HG03575 (cell line): Measurements from ENCODE around the gene HOXA13.

Source experiments
- ATAC-seq: cut with Tn5 transposase; IDR thresholded peaks from one replicate; pipeline ENCODE4 v1.9.1; 2021; ENCODE audit not compliant: unreplicated experiment, insufficient number of reproducible peaks, low FRiP score; ENCODE audit errors: extremely low read depth

HOXA13 gene

DNA sequence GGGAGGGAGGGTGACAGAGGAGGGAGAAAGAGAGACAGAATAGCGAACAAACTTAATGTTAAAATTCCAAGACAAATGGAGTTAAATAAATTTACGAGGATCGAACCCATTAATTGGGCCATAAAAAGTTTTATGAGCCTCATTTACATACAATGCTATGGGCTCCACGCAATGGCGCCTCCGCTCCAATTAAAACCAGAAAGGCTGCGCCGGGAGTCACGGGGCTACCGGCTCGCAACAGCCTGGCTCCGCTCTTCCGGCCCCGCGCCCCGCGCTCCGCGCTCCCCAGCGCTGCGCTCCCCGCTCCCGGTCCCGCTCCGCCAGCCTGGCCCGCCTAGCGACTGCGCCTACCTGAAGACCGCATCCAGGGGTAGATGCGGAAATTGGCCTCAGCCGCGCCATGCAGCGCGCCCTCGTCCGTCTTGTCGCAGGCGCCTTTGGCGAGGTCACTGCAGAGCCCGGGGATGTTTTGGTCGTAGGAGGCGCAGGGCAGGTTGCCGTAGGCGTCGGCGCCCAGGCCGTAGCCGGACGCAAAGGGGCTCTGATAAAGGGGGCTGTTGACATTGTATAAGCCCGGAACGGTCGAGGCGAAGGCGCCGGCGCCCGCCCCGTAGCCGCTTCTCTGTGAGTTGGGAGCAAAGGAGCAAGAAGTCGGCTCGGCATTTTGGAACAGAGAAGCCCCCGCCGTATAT is 43.9 kb downstream of the HOXA13 start:
- ATAC-seq: no peak

DNA sequence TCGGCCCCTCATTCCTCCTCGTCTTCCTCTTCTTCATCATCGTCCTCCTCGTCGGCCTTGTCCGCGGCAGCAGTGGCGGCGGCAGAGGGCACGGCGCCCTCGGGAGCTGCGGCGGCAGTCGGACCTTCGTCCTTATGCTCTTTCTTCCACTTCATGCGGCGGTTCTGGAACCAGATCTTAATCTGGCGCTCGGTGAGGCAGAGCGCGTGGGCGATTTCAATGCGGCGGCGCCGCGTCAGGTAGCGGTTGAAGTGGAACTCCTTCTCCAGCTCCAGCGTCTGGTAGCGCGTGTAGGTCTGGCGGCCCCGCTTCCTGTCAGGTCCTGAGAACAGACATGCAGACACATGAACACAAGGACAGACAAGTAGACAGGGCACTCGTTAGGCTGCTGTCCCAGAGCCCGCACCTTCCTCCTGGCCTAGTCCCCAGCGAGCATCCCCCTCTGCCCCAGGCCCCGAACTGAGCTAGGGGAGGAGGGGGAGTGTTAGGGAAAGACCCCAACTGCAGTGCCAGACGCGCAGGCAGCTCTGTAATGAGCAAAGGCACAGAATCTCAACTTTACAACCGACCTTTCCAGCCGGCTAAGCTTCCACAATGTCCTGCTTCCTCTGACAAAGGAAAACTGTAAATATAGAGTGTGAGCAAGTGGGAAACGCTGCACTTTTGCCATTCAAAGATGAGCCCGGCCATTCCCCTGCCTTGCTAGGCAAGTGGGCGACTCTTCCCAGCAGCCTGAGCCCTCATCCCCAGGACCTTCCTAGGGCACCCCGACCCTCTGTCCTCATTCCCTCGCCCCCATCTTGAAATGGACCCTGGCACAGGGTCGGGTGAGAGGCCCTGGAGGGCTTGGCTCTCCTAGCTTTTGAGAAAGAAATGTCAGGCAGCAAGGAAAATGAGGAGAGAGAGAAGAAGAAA is 44.7 kb downstream of the HOXA13 start:
- no peak for ATAC-seq

DNA sequence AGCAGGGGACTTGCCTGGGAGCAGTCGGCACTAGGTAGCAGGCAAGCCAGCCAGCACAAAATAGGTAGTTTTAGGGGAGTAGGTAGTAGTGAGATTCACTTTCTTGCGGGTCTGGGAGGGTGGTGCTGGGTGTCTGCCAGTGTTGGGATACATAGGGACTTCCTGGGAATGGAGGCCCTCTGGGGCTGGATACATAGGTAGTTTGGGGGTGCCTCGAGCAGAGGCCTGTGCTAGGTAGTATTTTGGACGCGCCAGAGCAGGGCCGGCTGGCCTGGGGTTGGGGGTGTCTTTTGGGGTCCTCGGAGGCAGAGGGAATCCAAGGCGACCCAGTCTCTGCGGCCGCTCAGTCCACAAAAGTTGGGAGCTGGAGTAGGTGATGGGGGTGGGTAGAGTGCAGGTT is 45.5 kb downstream of the HOXA13 start:
- ATAC-seq: no peak

GRCh38 chr7:27153526-27153925 is 46.4 kb downstream of the HOXA13 start:
- no peak for ATAC-seq

- ATAC-seq: no peak
Observed at GRCh38 chr7:27152816-27153442, 47.0 kb downstream of the HOXA13 start.

- no peak for ATAC-seq
Observed at GRCh38 chr7:27151931-27152815, 47.7 kb downstream of the HOXA13 start, which contains the start of gene HOXA3. TSS of gene HOXA3 (minus strand) at chr7:27152583. CDS start at chr7:27110640, 41,943 bp downstream.

DNA sequence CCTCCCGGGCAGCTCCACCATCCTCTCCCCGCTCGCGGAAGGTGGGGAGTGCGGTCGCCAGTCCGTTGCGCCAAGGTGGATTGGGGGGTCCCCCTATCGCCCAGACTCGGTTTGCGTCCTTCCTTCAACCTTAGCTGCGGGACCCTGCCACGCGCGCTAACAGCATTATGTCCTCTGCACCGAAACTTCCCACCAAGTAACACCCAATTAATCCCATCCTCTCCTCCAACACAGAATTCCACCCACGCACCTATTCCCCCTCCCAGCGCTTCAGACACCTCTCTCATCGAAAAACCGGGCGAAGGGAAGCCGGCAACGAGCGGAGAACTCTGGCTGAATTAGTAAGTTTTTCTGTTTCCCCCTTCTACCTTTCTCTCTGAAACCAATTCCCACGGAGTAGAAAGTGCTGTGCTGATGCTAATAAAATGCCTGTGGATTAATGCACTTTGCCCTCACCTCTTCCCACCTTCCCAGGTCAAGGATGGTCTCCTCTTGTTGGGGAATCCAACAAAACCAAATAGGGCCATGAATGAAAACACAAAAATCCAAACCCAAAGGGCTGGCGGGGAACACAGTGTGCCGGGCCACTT is 48.5 kb downstream of the HOXA13 start:
- ATAC-seq: no peak

DNA sequence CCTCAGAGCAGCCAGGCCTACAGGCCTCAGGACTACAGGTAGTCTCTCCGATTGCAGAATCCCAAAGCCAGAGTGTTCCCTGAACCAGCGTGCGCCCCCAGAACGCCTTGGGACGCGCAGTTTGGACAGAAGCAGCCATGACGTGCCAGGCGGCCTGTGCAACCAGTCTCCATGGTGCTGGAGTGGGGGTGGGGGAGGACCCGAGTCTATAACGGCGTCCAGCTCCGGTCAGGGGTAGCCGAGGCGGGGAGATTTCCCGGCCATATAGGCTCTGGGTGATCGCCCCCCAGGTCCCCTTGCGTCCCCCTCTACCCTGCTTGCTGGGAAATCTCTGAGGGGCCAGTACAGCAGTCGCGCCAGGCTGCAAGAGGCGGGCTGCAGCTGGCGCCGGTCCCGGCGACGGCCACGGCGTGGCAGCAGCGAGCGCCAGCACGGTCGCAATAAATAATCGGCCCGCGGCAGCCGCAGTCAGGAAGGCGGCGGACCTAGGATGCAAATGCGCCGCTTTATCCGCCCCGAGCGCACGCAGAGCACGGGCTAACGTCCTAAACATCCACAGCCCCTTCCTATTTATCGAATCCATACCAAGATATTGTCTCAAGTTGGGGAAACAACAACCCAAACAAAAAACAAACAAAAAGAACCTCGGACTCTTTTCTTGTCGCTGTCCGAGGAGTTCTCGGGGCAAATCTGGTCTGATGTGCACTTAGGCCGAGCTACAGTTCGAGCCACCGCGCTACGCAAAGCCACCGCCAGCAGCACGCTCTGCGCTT is 49.1 kb downstream of the HOXA13 start:
- no peak for ATAC-seq

DNA sequence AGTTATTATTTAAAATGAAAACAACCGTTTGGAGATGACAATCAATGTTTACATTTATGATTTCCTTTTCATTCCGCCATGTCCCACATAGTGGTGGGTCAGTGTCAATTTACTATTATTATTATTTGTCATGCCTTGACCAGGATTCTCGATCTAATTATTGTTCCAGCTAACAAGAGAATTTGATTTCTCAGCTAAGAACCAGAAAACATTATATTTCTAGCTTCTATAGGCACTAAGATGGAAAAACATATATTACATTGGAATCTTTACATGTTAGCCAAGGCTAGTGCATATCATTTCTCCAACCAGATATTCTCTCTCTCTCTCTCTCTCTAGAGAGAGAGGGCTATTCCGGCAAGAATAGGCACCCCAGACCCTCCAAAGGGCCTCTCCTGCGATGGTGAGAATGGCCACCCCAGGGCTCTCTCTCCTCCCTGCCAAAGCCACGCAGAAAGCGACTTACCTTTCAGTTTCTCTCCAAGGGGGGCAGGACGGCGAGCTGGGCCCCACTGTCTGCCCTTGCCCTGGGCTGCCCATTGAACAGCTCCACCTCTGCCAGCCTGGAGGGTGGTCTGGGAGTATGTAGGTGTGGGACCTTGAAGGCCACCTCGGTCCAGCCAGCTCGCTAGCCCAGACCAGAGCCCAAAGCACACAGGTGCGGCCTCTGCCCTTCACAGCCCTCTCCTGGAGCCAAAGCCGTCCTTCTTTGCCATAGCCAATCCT is 49.9 kb downstream of the HOXA13 start:
- ATAC-seq: no peak

GRCh38 chr7:27148756-27149641 is 50.9 kb downstream of the HOXA13 start:
- ATAC-seq: no peak

GRCh38 chr7:27148031-27148755 is 51.7 kb downstream of the HOXA13 start:
- ATAC-seq: no peak

GRCh38 chr7:27147199-27148030 is 52.5 kb downstream of the HOXA13 start, which contains the start of gene HOXA6:
TSS of gene HOXA6 (minus strand) at chr7:27147774. CDS start at chr7:27147749, 25 bp downstream.
- ATAC-seq: no peak

- ATAC-seq: no peak
Observed at GRCh38 chr7:27146491-27147198, 53.2 kb downstream of the HOXA13 start.

- ATAC-seq: no peak
Observed at GRCh38 chr7:27145914-27146412, 53.9 kb downstream of the HOXA13 start.
